ENCODE measurements around the gene EPN3.

The EPN3 gene

GRCh38 chr17:50558941-50559614 is 26.5 kb downstream of the EPN3 start:
- Histone ChIP-seq H3K27me3 (ENCODE audit: control insufficient read depth, insufficient read depth, low read length) (peaks cover 54% of the 10 kb centered on the region), H3K9ac (ENCODE audit: low read depth, low read length) (no peak overlapping the region), H3K36me3 (ENCODE audit: control insufficient read depth, insufficient read depth, low read length) (no peaks in the 10 kb centered on the region), H3K9me3 (ENCODE audit: control insufficient read depth, insufficient read depth, low read length) (no peaks in the 10 kb centered on the region), H3K4me1 (ENCODE audit: control insufficient read depth, insufficient read depth, low read length) (peaks cover 14% of the 10 kb centered on the region), H3K4me3 (ENCODE audit: low read depth, low read length) (peak overlapping the region; percentile 70)

DNA sequence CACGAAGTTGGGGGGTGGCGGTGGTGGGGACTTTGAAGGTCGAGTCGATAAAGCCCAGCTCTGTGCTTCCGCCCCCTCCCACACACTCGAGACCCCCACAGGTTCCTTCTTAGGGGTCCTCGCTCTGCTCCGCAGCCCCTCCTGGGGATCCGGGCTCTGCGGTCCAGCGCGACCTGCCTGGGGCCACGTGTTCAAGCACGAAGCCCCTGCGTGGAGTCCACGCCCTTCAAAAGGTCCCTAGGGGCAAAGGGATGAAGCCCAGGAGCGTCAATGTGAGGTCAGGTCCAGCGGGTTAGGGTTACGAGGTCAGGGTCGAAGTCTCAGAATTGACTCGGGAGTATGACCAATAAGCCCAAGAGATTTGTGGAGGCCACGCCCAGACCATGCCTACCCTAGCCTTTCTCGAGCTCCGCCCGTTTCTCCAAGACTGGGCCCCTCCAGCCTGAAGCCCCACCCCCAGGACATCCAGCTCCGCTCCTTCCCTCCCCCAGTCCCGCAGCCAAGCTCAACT is 27.2 kb downstream of the EPN3 start:
- H3K36me3 ChIP-seq (ENCODE audit: control insufficient read depth, insufficient read depth, low read length) = no peaks in the 10 kb centered on the region
- H3K27me3 ChIP-seq (ENCODE audit: control insufficient read depth, insufficient read depth, low read length) = peaks cover 60% of the 10 kb centered on the region
- no peak overlapping the region for H3K9ac ChIP-seq (ENCODE audit: low read depth, low read length)
- H3K4me3 ChIP-seq (ENCODE audit: low read depth, low read length) = peak overlapping the region; percentile 70
- peaks cover 17% of the 10 kb centered on the region for H3K4me1 ChIP-seq (ENCODE audit: control insufficient read depth, insufficient read depth, low read length)
- no peaks in the 10 kb centered on the region for H3K9me3 ChIP-seq (ENCODE audit: control insufficient read depth, insufficient read depth, low read length)

DNA sequence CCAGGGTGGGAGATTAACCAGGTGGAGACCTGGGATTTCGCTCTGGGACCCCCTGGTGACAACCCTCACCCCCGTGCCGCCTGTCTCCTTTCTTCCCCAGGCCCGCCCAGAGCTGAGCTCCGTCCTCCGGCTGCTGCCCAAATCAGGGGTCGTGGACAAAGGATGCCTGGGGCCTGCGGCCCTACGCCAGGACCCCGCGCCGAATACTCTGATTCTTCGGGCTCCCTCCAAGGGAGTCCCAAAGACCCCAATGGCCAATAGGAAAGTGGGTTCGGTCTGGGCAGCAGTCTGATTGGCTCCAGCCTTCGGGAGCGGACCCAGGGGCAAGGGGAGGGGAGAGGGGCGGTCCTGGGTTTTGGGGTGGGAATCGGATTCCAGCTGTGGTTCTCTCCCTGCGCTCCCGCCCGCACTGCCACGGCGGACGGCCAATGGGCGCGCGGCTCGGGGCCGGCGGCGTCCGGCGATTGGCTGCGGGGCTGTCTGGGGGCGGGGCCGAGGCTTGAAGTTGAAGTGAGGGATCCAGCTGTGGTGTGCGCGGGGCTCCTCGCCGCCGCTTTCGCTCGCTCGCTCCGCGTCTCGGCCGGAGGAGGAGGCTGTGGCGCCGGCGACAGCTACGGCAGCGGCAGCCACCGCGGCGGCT is 27.8 kb downstream of the EPN3 start, which contains the start of gene CACNA1G:
Gene CACNA1G, plus strand, starts transcription at position 531 of the 640 bp plus-strand sequence. CDS start 745 bp downstream, outside the sequence.
- Histone ChIP-seq H3K9ac (ENCODE audit: low read depth, low read length) (no peak within 1 kb of the TSS), H3K27me3 (ENCODE audit: control insufficient read depth, insufficient read depth, low read length) (peaks cover 66% of the 10 kb centered on the region), H3K9me3 (ENCODE audit: control insufficient read depth, insufficient read depth, low read length) (no peaks in the 10 kb centered on the region), H3K4me1 (ENCODE audit: control insufficient read depth, insufficient read depth, low read length) (peaks cover 17% of the 10 kb centered on the region), H3K4me3 (ENCODE audit: low read depth, low read length) (peak within 1 kb of the TSS; percentile 70), H3K36me3 (ENCODE audit: control insufficient read depth, insufficient read depth, low read length) (no peaks in the 10 kb centered on the region)

DNA sequence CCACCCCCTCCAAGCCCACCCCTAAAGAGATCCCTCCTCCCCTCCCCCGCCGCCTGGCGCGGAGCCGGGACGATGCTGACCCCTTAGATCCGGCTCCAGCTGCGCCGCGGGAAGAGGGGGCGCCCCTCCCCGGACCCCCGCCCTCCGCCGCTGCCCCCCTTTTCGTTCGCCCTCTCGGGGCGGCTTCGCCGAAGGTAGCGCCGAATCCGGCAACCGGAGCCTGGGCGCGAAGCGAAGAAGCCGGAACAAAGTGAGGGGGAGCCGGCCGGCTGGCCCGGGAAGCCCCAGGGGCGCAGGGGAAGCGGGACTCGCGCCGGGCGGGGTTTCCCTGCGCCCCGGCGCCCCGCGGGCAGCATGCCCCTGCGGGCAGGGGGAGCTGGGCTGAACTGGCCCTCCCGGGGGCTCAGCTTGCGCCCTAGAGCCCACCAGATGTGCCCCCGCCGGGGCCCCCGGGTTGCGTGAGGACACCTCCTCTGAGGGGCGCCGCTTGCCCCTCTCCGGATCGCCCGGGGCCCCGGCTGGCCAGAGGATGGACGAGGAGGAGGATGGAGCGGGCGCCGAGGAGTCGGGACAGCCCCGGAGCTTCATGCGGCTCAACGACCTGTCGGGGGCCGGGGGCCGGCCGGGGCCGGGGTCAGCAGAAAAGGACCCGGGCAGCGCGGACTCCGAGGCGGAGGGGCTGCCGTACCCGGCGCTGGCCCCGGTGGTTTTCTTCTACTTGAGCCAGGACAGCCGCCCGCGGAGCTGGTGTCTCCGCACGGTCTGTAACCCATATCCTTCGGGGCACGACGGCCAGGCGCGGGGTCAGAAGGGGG is 28.6 kb downstream of the EPN3 start:
- Histone ChIP-seq H3K9ac (ENCODE audit: low read depth, low read length) (no peak overlapping the region), H3K36me3 (ENCODE audit: control insufficient read depth, insufficient read depth, low read length) (no peaks in the 10 kb centered on the region), H3K4me3 (ENCODE audit: low read depth, low read length) (peak overlapping the region; percentile 39), H3K9me3 (ENCODE audit: control insufficient read depth, insufficient read depth, low read length) (no peaks in the 10 kb centered on the region), H3K27me3 (ENCODE audit: control insufficient read depth, insufficient read depth, low read length) (peaks cover 72% of the 10 kb centered on the region), H3K4me1 (ENCODE audit: control insufficient read depth, insufficient read depth, low read length) (peaks cover 17% of the 10 kb centered on the region)

DNA sequence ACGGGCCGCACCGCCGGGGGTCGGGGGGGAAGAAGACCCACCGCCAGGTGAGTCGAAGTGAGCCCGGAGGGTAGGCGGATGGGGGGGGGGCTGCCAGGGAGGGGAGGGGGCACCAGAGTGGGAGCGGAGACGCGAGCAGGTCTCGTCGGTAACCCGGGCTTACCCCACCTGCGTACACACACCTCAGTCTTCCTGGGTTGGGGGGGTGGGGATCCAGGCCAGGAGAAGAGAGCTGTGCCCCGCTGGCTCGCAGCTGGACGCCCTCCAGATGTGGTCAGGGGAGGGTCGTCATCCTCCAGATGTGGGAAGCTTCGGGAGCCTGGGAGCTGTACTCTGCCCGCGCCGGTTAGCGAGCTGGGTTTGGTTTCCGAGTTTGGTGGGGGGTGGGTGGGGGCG is 29.2 kb downstream of the EPN3 start:
- Histone ChIP-seq H3K27me3 (ENCODE audit: control insufficient read depth, insufficient read depth, low read length) (peaks cover 74% of the 10 kb centered on the region), H3K4me3 (ENCODE audit: low read depth, low read length) (peak overlapping the region; percentile 49), H3K9me3 (ENCODE audit: control insufficient read depth, insufficient read depth, low read length) (no peaks in the 10 kb centered on the region), H3K9ac (ENCODE audit: low read depth, low read length) (no peak overlapping the region), H3K4me1 (ENCODE audit: control insufficient read depth, insufficient read depth, low read length) (peaks cover 17% of the 10 kb centered on the region), H3K36me3 (ENCODE audit: control insufficient read depth, insufficient read depth, low read length) (no peaks in the 10 kb centered on the region)

DNA sequence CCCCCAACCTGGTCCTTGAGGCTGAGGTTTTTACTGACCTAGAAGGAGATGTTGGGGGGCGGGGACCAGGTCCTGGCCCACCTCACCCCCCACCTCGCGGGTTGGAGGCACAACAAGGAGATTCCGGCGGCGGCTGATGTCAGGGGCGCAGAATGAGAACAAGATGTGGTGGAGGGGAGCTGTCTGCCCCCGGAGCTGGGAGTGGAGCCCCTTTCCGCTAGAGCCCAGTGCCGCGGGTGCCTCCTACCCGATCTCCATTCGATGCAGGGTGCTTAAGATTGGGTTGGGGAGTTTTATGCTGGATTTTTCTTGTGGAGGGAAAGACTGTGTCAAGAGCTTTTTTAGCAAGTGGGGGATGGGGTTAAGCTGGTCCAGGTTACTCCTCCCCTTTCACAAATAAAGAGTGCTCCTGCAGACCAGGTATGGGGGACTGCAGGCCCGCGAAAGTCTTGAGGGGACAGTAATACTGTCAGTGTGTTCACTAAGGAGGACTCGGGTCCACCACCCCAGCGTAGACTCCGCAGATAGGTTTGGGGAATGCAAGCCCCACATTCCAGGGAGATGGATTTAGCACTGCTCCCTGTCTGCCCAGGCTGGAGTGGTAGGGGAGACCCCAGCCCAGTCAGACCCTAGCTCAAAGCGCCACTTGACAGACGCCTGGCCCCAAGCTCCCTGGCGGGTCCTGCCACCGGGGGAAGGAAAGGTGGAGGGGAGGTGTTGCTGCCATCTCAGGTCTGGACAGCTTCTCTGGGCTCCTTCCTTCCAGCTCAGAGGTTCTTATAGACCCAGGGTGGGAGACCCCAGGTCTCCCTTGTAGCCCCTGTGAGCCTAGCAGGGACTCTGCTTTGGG is 29.9 kb downstream of the EPN3 start:
- Histone ChIP-seq H3K9ac (ENCODE audit: low read depth, low read length) (no peak overlapping the region), H3K4me1 (ENCODE audit: control insufficient read depth, insufficient read depth, low read length) (peaks cover 17% of the 10 kb centered on the region), H3K4me3 (ENCODE audit: low read depth, low read length) (peak overlapping the region; percentile 49), H3K36me3 (ENCODE audit: control insufficient read depth, insufficient read depth, low read length) (no peaks in the 10 kb centered on the region), H3K9me3 (ENCODE audit: control insufficient read depth, insufficient read depth, low read length) (no peaks in the 10 kb centered on the region), H3K27me3 (ENCODE audit: control insufficient read depth, insufficient read depth, low read length) (peaks cover 74% of the 10 kb centered on the region)

DNA sequence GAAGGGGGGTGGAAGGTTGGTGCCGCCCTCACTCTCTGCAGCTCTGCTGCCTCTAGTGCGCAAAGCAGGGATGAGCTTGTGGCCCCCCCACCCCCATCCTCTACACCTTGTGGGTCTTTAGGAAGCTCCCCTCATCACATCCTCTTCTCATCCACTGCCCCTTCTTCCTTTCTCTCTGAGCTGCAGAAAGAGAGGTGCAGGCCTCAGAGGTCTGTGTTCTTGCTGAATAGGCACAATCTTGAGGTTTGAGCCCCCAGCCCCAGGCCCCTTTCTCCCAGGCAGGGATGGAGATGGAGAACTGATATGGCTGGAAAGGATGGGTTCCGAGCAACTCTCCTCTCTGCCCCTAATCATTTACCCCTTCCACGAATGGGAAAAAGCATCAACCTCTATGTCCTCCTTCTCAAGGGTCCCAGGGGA is 30.6 kb downstream of the EPN3 start:
- H3K4me3 ChIP-seq (ENCODE audit: low read depth, low read length) = peak overlapping the region; percentile 49
- peaks cover 71% of the 10 kb centered on the region for H3K27me3 ChIP-seq (ENCODE audit: control insufficient read depth, insufficient read depth, low read length)
- peaks cover 15% of the 10 kb centered on the region for H3K4me1 ChIP-seq (ENCODE audit: control insufficient read depth, insufficient read depth, low read length)
- no peaks in the 10 kb centered on the region for H3K36me3 ChIP-seq (ENCODE audit: control insufficient read depth, insufficient read depth, low read length)
- H3K9ac ChIP-seq (ENCODE audit: low read depth, low read length) = no peak overlapping the region
- H3K9me3 ChIP-seq (ENCODE audit: control insufficient read depth, insufficient read depth, low read length) = no peaks in the 10 kb centered on the region

DNA sequence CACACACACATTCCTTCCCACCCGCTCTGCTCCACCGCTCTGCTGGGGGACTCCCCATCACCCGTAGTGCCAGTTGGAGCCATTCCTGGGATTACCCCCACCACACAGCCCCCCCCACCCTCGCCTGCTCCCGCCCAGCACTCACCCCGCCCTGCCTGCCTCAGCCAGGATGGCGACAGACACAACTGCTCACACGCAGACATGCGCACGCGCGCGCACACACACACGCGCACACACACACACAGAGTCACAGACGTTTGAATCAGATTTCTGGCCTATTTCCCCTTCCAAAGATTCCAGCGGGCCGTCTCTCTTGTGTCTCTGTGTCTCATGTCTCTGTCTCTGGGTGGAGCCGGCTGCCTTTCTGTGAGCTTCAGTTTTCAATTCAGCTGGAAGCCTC is 32.4 kb downstream of the EPN3 start:
- peaks cover 60% of the 10 kb centered on the region for H3K27me3 ChIP-seq (ENCODE audit: control insufficient read depth, insufficient read depth, low read length)
- H3K36me3 ChIP-seq (ENCODE audit: control insufficient read depth, insufficient read depth, low read length) = no peaks in the 10 kb centered on the region
- peak overlapping the region; percentile 26 for H3K4me3 ChIP-seq (ENCODE audit: low read depth, low read length)
- H3K9ac ChIP-seq (ENCODE audit: low read depth, low read length) = no peak overlapping the region
- H3K4me1 ChIP-seq (ENCODE audit: control insufficient read depth, insufficient read depth, low read length) = peaks cover 13% of the 10 kb centered on the region
- no peaks in the 10 kb centered on the region for H3K9me3 ChIP-seq (ENCODE audit: control insufficient read depth, insufficient read depth, low read length)

DNA sequence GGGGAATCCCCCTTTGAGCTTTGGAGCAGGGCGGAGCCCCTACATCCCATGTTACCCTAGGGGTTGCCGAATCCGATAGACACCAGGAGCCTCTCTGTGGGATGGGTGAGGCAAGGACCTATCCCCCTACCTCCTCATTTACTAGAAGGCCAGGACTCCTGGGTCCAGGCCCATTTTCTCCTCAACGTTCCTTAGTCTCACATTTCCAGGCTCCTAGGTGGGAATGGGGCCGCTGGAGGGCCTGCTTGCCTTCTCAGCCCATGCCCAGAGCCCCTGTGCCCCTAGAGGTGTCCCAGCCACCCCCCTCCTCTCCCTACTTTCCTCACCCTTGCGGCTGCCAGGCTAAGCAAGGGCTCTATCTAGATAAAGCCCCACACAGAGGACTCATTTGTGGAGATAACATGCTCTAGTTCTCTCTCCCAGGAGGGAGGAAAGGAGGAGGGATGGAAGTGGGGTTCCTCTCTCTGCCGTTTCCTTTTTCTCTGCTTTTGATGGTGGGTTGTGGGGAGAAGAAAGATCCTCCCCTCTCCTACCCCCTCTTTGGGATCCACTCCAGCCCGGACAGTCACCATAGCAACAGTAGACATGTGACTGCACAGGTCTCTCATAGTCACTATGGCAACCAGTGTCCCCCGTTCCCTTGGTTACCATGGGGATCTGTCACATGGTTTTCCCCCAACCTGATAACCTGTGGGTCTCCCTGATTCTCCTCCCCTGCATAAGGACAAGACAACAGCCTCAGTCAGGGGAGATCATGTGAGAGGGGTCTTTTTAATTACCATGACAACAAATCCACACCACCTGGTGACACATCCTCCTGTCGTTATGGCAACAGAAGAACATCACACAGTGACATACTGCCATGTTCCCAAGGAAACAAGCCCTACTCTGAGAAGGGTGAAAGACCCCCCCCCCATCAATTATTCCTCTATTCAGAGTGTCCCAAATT is 33.1 kb downstream of the EPN3 start:
- no peaks in the 10 kb centered on the region for H3K9me3 ChIP-seq (ENCODE audit: control insufficient read depth, insufficient read depth, low read length)
- peaks cover 17% of the 10 kb centered on the region for H3K4me1 ChIP-seq (ENCODE audit: control insufficient read depth, insufficient read depth, low read length)
- H3K9ac ChIP-seq (ENCODE audit: low read depth, low read length) = no peak overlapping the region
- H3K27me3 ChIP-seq (ENCODE audit: control insufficient read depth, insufficient read depth, low read length) = peaks cover 60% of the 10 kb centered on the region
- H3K36me3 ChIP-seq (ENCODE audit: control insufficient read depth, insufficient read depth, low read length) = no peaks in the 10 kb centered on the region
- peak overlapping the region; percentile 5 for H3K4me3 ChIP-seq (ENCODE audit: low read depth, low read length)

GRCh38 chr17:50566886-50567285 is 34.4 kb downstream of the EPN3 start:
- no peak overlapping the region for H3K4me3 ChIP-seq (ENCODE audit: low read depth, low read length)
- no peaks in the 10 kb centered on the region for H3K9me3 ChIP-seq (ENCODE audit: control insufficient read depth, insufficient read depth, low read length)
- H3K36me3 ChIP-seq (ENCODE audit: control insufficient read depth, insufficient read depth, low read length) = no peaks in the 10 kb centered on the region
- H3K4me1 ChIP-seq (ENCODE audit: control insufficient read depth, insufficient read depth, low read length) = peaks cover 17% of the 10 kb centered on the region
- peaks cover 60% of the 10 kb centered on the region for H3K27me3 ChIP-seq (ENCODE audit: control insufficient read depth, insufficient read depth, low read length)
- H3K9ac ChIP-seq (ENCODE audit: low read depth, low read length) = no peak overlapping the region

Data from iPS-15b (cell line).